NCI-H2196 treated with DMSO at 0.1 percent for 48 hours (cell line): Measurements from ENCODE around the gene MMP10.

Source experiments
- DNase-seq: peaks from one replicate; lab custom pipeline; 2025; ENCODE audit not compliant: unreplicated experiment; lab: John Stamatoyannopoulos, UW

MMP10 gene

DNA sequence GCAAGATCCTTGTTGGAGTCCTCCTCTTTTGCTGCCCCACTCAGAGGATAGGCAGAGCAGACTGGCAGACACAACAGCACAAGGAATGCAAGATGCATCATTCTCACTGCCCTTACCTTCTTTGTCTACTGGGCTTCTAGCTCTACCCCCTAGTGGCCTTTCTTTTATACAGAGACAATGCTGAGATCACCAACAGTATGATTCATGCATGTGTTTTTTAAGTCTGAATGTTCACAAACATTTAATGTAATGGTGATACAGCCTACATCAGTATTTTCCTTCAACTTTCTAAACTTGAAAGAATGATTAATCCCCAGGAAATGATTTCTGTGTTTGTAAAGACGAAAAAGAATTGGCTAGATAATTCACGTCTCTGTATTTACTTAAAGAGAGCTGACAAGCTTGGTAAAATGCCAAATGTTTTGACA is at the start of gene MMP10:
TSS of gene MMP10 (minus strand) at position 138 of the 428 bp plus-strand sequence. CDS start at position 101, 37 bp downstream.
- no peak for DNase-seq

DNA sequence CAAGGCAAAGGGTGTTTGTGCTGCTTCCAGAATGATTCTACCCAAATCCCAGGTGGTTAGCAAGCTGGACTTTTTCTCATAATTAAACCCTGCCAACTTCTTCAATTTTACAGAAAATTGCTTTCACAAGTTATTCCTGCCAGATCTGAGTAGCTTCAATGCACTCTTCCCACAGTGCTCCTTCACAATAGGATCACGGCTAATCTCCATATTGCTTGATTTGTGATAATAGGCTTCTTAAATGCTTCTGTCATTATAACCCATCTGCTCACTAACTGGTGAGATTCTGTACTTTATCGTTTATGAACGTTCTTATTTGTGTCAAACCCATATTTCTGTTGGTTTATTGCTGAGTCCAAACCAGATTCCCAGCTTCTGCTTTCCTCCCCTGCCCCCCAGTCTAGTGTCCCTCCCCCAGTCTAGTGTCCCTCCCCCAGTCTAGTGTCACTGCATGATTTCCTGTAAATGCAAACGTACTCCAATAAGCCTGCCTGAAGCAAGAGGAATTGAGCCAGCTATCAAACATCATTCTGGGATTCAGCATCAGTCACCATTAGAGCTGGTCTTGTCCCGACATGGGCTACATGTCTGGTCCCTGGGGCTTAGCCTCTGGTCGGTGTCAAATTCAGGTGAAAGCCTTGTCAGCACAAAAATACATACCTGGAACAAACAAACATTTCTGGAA is 49.0 kb upstream of the MMP10 start:
- no peak for DNase-seq

DNA sequence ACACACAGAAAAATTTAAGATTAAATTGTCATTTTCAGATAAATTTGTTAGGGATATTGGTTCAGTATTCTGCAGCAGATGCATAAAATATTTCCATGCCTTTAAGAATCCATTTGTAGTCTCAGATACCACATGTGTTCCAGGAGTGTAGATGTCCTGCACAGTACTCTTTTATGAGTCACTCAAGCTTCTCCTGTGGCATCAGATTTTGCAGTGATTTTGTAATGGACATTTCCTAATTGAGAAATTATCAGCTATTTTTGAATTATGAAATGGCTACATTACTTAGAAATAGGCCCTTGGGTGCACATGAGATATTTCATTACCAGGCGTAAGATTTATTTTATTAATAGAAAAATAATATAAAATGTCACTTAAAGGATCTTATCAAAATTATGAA is 44.1 kb upstream of the MMP10 start:
- DNase-seq: no peak

DNA sequence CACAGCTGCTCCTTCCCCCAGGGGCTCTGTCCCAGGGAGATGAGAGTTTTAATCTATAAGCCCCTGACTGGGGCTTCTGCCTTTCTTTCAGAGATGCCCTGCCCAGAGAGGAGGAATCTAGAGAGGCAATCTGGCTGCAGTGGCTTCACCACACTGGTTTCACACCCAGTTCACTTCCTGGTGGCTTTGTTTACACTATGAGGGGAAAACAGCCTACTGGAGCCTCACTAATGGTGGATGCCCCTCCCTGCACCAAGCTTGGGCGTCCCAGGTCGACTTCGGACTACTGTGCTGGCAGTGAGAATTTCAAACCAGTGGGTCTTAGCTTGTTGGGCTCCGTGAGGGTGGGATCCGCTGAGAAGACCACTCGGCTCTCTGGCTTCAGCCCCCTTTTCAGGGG is 39.1 kb upstream of the MMP10 start:
- DNase-seq: no peak

DNA sequence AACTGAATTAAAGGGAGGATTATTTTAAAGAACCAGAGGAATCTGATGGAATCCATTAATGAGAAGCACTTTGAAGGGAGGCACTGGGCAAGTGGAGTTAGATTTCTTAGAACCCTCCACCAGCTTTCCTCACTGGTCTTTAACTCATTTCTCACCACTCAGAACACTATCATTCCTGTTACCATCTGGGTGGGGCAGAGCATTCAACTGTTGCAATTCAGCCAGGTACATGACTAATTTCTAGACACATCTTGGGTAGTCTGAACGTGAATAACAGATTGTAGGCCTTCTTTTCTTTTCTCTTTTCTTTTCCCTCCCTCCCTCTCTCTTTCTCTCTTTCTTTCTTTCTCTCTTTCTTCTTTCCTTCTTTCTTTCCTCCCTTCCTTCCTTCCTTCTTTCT is 33.1 kb upstream of the MMP10 start:
- DNase-seq: no peak

DNA sequence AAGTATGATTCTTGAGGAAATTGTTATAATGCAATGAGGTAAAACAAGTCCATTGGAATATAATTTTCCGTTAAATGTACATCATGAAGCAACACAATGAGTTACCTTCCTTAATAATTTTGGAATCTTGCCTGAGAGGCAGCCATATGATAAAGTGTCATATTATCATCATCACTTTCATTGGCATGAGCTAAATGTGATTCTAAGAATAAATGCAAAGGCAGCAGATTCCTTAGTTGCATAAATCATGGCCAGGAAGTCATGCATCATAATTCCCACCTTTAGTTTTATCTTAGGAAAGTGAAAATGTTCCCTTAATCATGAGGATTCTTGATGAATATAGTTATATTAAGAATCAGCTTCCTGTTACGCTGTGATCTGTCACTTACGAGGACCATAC is 31.8 kb upstream of the MMP10 start:
- no peak for DNase-seq

DNA sequence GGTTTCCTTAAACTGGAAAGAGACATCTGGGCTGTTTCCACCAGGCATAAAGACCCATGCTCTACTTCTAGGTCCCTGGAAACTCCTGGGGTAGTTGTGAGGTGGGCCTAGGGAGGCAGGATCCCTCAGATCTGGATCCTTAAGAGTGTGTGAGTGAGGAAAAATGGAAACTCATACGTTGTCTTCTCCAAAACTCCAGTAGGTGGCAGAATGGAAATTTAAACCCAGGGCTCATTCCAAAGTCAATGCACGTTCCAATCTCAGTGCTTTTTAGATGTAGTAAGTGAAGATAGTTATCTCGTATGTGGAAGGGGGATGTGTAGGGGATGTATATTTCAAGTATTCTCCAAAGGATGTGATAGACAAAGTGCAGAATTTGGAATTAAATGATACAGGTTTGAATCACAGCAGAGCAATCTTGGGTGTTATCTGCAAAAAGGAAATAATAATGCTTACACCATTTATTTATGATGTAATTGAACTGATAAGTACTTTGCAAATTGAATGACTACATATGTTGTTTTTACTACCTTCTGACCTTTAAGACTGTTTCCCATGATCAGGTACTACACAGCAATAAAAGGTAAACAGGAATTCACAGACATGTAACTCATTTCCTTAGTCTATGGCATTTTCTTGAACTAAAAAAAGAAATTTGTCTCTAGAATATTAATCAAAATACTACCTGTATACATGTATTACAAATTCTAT is 30.7 kb upstream of the MMP10 start:
- DNase-seq: no peak

DNA sequence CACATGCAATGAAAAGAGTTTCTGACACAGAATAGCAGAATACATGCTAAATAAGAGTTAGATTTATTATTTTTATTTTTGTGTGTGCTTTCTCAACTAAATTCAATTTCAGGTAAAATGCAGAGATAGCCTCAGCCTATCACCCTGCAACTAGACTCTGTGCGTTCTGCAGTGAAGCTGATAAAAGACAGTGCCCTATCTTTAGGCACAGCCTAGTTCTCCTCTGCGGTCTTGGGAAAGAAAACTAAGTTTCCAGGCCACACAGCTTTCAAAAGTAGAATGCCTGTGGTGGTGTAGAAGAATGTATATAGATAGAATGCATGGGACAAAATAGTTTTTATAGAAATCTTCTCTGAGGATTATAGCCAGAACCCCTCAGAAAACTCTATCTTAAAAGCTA is 29.5 kb upstream of the MMP10 start:
- DNase-seq: no peak

DNA sequence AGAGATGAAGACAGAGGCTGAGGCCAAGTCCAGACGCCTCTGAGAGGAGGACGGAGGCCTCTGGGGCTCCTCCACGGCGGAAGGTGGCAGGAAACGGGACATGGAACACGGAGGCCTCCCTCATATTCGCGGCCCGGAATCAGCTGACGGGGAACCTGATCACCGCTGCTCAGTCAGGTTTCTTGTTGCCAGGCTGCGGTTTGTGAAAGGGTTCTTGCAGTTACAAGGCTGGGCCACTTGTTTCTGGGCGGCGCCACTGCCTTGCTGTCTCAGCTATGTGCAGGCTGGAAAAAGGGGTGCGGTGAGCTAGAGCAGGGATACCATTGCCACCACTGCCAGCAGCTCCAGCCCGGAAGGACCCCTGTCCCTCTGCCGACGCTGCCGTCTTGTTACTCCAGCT is 27.5 kb upstream of the MMP10 start:
- DNase-seq: no peak

DNA sequence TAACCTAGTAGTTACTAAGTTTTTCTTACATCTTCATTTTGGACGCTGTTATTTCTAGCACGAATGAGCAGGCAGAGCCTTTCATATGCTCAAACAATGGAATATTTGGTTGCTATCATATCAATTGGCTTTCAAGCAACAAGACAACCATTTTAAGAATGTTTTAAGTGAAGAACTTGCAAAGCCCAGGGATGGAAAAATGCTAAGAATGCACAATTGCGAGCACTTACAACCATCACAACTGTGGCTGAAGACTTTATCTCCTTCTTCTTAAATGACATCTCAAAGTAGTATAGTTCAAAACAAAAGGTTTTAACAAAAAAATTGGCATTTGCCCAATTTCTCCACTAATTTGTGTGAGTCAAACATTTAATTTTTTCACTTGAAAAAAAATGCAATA is 25.9 kb upstream of the MMP10 start:
- no peak for DNase-seq

DNA sequence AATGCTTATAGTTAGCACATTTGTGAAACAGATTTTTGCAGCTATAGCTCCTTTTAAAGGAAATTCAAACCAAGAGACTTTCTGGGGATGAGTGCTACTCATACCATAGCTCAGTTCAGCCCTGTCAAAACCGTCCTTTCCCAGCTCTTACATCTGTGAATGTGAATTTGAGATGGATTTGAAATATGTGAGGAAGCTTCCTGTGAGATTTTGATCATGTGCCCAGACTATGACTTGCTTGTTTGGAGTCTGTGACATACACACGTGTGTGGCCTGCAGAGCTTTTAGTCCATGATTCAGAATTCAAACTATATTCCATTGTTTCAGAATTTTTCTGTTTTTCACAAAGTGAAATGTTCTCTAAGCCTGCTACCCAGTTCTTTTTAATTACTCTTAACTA is 21.9 kb upstream of the MMP10 start:
- DNase-seq: no peak

DNA sequence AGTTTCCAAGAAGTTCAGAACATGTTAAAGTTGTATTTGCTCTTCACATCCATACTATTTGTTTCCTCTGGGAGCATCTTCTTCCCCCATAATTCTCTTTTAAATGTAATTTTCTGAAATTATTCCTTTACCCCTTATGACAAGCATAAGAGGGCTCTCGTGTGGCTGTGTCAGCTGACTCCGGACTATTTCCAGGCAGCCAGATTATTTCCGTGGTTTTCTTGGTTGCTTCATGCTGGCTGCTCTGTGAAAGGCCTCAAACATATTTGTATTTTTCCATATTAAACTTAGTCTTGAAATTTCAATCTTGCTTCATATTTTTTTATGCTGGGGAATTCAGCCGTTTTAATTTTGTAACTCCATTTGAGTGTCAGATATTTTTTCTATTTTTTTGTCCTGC is 20.3 kb upstream of the MMP10 start:
- no peak for DNase-seq

DNA sequence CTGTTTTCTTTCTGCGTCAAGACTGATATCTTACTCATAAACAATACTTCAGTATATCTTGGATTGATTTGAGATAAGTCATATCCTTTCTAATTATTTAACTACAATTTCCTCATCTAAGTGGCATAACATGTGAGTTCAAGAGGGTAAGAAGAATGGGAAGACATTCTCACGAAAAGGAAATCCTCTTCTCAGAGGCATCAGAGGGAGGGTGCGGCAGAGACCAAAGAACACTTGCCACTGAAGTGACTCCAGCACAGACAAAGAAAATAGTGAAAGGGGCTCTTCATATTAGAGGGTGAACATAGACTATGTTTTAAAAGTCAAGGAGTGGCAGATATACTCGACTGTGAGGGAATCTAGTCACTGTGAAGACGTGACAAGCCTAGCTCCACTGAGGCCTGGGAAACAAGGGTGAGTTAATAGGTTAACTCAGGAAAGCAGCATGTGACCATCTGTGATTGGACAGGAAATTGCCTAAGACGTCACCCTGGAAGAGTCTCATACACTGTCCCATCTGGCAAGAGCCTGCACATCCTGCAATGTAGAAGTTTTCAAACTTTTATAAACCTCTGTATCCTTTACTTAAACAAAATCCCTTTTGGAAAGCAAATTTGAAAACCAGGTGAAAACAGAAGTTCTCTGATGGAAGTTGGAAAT is 19.4 kb upstream of the MMP10 start:
- DNase-seq: no peak

DNA sequence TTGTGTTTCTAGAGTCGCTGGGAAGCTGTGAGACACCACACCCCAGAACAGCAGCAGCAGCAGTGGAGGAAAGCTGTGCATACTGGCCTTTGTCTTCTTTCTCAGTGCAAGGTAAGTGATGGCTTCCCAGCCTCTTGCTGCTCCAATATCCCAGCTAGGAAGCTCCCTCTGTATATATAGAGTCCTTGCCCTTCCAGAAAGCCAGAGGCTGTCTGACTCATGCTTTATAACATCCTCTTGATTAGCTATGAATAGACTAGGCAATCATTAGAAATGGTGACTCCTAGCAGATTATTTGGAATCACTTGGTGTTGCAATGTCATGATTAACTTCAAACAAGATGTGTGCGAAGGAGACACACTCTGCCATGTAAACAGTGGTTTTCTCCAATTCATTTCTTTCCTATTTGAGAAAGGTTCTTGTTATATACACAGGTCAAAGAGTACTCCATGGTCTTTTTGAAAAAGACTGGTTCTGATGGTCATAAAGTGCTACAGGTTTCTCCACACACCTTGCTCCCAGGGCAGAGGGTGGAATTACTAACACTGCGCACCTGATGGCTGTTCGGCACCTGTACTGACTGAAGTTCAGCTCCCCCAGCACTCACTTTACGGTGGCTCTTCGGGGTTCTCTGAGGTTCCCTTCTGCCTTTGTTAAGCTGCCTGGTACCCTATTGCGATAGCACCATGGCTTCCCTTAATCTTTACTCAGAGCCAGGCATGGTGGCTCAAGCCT is 17.8 kb upstream of the MMP10 start, which contains the start of gene MMP1:
TSS of gene MMP1 (minus strand) at position 149 of the 735 bp plus-strand sequence. CDS start at position 81, 68 bp downstream.
- DNase-seq: no peak

DNA sequence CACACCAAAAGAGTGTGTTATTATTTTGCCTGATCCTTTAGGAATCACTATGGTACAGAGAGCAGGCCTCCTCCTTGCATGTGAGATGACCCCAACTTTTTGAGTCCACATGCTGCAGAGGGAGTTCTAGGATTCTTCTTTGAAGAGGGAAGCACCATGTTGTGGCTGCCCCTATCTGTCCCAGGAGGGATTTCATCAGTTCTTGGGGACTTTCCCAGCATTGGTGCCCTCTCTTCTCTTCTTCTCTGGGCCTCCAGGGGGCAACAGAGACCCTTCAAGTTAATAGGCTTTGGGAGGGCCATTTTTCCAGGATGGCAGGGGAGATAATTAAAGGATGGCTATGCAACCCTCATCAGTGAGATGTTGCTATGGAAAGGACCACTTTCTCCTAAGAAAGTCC is 14.0 kb upstream of the MMP10 start:
- no peak for DNase-seq

DNA sequence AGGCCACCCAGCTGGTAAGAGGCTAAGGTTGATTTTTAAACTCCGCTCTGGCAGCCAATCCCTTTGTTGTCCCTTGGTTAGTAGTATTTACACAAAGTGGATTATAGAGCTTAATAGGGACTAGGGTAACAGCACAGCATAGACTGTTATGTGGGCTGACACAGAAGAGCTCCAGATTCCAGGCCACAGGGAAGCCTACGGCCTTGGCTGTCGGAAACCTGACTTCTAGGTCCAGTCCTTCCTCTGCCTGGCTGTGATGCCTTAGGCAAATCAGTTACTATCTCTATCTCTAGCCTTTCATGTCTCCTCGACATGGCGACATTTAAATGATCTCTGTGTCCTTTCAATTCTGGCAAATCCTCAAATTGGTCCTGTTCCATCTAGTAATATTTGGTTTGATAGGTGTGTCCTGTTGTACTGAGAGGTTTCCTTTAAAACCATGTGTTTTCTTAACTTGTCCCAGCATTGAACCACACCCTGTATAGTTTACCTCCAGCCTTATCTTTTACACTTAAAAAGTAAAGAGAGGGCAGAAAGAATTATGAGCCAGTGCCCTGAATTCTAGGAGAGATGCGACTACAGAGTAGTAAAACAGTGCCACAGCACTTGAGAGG is 13.4 kb upstream of the MMP10 start:
- DNase-seq: no peak

DNA sequence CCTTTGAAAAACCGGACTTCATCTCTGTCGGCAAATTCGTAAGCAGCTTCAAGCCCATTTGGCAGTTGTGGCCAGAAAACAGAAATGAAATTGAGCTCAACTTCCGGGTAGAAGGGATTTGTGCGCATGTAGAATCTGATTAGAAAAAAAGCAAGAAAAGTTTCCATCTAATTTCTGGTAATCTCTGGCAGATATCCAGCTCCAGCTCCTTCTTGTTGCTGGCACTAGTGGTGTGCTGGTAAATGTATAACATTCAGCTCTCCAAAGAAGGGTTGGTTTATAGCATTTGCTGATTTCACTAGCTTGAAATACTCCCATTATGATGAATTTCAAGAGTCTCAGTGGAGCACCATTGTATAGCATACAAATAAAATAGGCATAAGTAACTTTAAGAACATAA is 12.2 kb upstream of the MMP10 start:
- no peak for DNase-seq

DNA sequence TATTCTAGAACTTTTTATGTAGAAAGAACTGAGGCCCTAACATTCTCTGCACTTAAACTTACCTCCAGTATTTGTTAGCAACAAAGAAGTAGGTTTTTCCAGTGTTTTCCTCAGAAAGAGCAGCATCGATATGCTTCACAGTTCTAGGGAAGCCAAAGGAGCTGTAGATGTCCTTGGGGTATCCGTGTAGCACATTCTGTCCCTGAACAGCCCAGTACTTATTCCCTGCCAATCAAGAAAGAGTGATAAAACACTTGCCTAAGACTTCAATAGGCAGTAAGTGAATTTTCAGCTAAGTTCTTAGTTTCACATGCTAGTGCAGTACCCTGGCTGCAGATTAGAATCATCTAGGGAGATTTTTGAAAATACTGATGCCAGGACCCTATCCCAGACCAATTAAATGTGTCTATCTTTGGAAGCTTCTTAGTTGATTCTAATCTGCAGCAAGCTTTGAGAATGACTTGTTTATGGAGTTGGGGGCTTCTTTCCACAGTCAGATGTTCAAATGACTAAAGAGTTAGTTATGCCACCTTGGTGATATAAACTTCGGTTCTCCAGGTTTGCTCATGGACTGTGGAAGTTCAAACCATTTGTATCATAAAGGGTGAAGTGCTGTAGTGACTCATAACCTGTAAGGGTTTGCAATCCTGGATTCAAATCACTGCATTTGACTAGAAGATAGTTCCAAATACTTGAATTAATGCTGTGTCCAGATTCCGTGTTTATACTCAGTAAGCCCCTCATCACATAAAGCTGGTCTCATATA is 11.0 kb upstream of the MMP10 start:
- DNase-seq: no peak

DNA sequence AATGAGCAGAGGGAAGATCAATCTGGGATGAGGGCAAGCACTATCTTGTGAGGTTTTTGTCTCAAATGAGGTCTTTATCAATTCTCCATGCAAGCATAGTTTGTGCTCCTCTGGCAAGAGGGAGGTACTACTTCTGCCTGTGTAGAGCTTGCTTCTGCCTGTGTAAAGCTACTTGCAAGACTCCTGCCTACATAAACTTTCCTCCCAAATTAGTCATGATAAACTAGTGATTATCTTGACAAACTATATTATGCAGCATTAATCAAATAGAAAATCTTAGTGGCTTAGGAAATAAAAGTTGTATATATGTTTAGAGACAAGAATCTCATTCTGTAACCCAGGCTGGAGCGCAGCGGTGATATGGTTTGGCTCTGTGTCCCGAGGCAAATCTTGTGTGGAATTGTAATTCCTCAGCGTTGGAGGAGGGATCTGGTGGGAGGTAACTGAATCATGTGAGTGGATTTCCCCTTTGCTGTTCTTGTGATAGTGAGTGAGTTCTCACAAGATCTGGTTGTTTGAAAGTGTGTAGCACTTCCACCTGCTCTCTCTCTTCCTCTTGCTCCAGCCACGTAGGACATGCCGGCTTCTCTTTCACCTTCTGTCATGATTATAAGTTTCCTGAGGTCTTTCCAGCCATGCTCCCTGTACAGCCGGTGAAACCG is 8.0 kb upstream of the MMP10 start:
- DNase-seq: no peak

DNA sequence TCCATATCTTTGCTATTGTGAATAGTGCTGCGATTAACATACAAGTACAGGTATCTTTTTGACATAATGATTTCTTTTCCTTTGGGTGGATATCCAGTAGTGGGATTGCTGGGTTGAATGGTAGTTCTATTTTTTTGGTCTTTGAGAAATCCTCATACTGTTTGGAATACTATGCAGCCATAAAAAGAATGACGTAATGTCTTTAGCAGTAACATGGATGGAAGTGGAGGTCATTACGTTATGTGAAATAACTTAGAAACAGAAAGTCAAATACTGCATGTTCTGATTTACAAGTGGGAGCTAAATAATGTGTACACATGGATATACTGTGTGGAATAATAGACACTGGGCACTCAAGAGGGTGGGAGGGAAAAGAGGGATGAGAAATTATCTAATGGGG is 4.0 kb upstream of the MMP10 start:
- no peak for DNase-seq
